ENCODE results near the gene GNG13. TPM values are rescaled to one million over a fixed set of nuclear protein-coding genes. Genes with fewer than 3 reads are reported as not detected.

Gene GNG13
- total and polyA plus RNA-seq, 9 of the 15 experiments (the other 6 are each of a cell fraction or from before 2014, with no cell fraction given) = not detected

DNA sequence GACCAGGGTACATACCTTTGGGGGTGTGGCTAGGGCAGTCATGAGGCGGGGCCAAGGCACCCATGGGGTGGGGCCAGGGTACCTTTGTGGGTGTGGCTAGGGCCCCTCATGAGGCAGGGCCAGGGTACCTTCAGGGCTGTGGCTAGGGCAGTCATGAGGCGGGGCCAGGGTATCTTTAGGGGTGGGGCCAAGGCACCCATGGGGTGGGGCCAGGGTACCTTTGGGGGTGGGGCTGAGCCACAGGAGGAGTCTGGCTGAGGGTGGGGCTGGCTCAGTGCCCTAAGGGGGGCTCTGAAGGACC is 3.5 kb downstream of the GNG13 start:
- Histone ChIP-seq H3K27me3 (ENCODE audit: control insufficient read depth in 2 of 2, insufficient read depth in 2 of 2, low read length in 2 of 2) (no peaks in the 10 kb centered on the region), H4K20me1 (replicated peaks; ENCODE audit: control insufficient read depth, insufficient read depth, low read length) (peaks cover 6% of the 10 kb centered on the region; the same call in 1 of the 2 replicates), H3K9me1 (ENCODE audit: control insufficient read depth, insufficient read depth, low read length) (no peaks in the 10 kb centered on the region), H3K4me1 (replicated peaks in 1 of 2; ENCODE audit: control insufficient read depth in 2 of 2, insufficient read depth in 2 of 2, low read length in 2 of 2) (peaks cover 2 to 92% of the 10 kb centered on the region in 2 experiments; a peak in 3 of 5 replicates), H3K36me3 (ENCODE audit: control insufficient read depth, insufficient read depth, low read length) (peaks cover 41% of the 10 kb centered on the region; the same call in 1 of the 3 replicates), H3K9me3 (replicated peaks; ENCODE audit: control insufficient read depth, insufficient read depth, low read depth, low read length) (no peaks in the 10 kb centered on the region), H3K9ac (ENCODE audit: insufficient read depth in 1 of 2, low read depth in 2 of 2, low read length in 2 of 2) (no peak overlapping the region), H3K27ac (ENCODE audit: extremely low read depth, low read depth, low read length) (no peak overlapping the region), H3K79me2 (ENCODE audit: control insufficient read depth, insufficient read depth, low read length) (no peaks in the 10 kb centered on the region; the same call in 2 of the 3 replicates), H2AFZ (ENCODE audit: low read depth, low read length) (no peak overlapping the region), H3K4me3 (no peak overlapping the region), H3K4me2 (ENCODE audit: insufficient read depth, low read length) (no peak overlapping the region)
- FAIRE-seq (peak; percentile 81), ATAC-seq (peak; percentile 87), DNase-seq (ENCODE audit: extremely low read depth in 1 of 4, low spot score in 3 of 4) (peak; percentile 62 to 83 (median 80))
- no TSS peak for BruUV-seq (replicated peaks)
- CTCF ChIA-PET (ENCODE audit: low intra/inter-chr PET ratio) = no interaction called here
- no peak for TF ChIP-seq FOXJ2 (tag; IDR thresholded peaks at IDR 0.05)
- TF ChIP-seq RBM39 (optimal IDR thresholded peaks at IDR 0.05; ENCODE audit: low read depth, low read length) = no peak
- TF ChIP-seq CHCHD3 (CRISPR knock-in tag; IDR thresholded peaks at IDR 0.05) = no peak
- no peak for TF ChIP-seq GABPA (tag; conservative IDR thresholded peaks at IDR 0.05; ENCODE audit: low read depth)
- TF ChIP-seq ZFX (CRISPR knock-in tag; IDR thresholded peaks at IDR 0.05) = no peak
- no peak for TF ChIP-seq POLR2H (tag; IDR thresholded peaks at IDR 0.05; ENCODE audit: low read depth)
- no peak for TF ChIP-seq STAG1 (CRISPR knock-in tag; IDR thresholded peaks at IDR 0.05; ENCODE audit: borderline replicate concordance)
- no peak for TF ChIP-seq NCOA6 (IDR thresholded peaks at IDR 0.05)
- TF ChIP-seq, protein P1, sequence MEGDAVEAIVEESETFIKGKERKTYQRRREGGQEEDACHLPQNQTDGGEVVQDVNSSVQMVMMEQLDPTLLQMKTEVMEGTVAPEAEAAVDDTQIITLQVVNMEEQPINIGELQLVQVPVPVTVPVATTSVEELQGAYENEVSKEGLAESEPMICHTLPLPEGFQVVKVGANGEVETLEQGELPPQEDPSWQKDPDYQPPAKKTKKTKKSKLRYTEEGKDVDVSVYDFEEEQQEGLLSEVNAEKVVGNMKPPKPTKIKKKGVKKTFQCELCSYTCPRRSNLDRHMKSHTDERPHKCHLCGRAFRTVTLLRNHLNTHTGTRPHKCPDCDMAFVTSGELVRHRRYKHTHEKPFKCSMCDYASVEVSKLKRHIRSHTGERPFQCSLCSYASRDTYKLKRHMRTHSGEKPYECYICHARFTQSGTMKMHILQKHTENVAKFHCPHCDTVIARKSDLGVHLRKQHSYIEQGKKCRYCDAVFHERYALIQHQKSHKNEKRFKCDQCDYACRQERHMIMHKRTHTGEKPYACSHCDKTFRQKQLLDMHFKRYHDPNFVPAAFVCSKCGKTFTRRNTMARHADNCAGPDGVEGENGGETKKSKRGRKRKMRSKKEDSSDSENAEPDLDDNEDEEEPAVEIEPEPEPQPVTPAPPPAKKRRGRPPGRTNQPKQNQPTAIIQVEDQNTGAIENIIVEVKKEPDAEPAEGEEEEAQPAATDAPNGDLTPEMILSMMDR (IDR thresholded peaks at IDR 0.05 in 2 of 3, conservative IDR thresholded peaks at IDR 0.05 in 1 of 3; ENCODE audit: insufficient read depth in 2 of 3, low read depth in 1 of 3, low read length in 3 of 3) = no peak
- TF ChIP-seq, protein P2, sequence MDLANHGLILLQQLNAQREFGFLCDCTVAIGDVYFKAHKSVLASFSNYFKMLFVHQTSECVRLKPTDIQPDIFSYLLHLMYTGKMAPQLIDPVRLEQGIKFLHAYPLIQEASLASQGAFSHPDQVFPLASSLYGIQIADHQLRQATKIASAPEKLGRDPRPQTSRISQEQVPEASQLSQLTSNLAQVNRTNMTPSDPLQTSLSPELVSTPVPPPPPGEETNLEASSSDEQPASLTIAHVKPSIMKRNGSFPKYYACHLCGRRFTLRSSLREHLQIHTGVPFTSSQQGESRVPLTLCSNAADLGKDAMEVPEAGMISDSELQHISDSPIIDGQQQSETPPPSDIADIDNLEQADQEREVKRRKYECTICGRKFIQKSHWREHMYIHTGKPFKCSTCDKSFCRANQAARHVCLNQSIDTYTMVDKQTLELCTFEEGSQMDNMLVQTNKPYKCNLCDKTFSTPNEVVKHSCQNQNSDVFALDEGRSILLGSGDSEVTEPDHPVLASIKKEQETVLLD (IDR thresholded peaks at IDR 0.05) = no peak
- no peak for TF ChIP-seq ZNF551 (CRISPR knock-in tag; IDR thresholded peaks at IDR 0.05)
- intact Hi-C loops (cut with micrococcal nuclease) (no loop called here), in situ Hi-C loops (cut with MboI) (no loop called here)
- WGBS (ENCODE audit: insufficient coverage, low coverage, missing lambda C conversion rate) = 73% methylated on average over 1 of the region's 2 CpGs
- POLR2A ChIA-PET = no interaction called here

Measured in K562 (cell line).